Neural crest cell (in vitro differentiated cells): ENCODE results near the gene DIP2C. TPM values are rescaled to one million over a fixed set of nuclear protein-coding genes. Genes with fewer than 3 reads are reported as not detected.
"Not testable (repeated sequence)": the region's sequence is repeated elsewhere in the genome, so short reads cannot be mapped to it uniquely, and the experiment has no call there.

Experiments
- DNase-seq: peaks from one replicate; pipeline ENCODE4 v3.0.0; 2021; ENCODE audit warnings: low read depth, mixed read lengths, low spot score
- H3K27ac Mint-ChIP-seq: one replicate; pipeline ENCODE4 v1.8.0; 2021; ENCODE audit warnings: mild to moderate bottlenecking, mixed read lengths; ENCODE audit not compliant: unreplicated experiment
- H3K27me3 Mint-ChIP-seq: 2 replicates; pipeline ENCODE4 v1.8.0; 2021; ENCODE audit warnings: low read depth, mild to moderate bottlenecking, mixed read lengths
- H3K36me3 Mint-ChIP-seq: 2 replicates; pipeline ENCODE4 v1.8.0; 2021; ENCODE audit warnings: low read depth, mild to moderate bottlenecking, mixed read lengths
- H3K4me1 Mint-ChIP-seq: 2 replicates; pipeline ENCODE4 v1.8.0; 2021; ENCODE audit warnings: mixed read lengths
- H3K4me3 Mint-ChIP-seq: one replicate; pipeline ENCODE4 v1.8.0; 2021; ENCODE audit warnings: mild to moderate bottlenecking, mixed read lengths
- H3K9me3 Mint-ChIP-seq: 2 replicates; pipeline ENCODE4 v1.8.0; 2021; ENCODE audit warnings: mixed read lengths
- CTCF ChIP-seq: fragments of 200-600 bp; sonication (generic); conservative IDR thresholded peaks from 2 replicates; pipeline ENCODE4 v1.5.0; 2021; ENCODE audit warnings: antibody characterized with exemption, mild to moderate bottlenecking
- total RNA-seq: library from RNA; stranded (reverse); gene quantifications from 2 replicates; pipeline ENCODE4 v1.2.1, GENCODE V29; 2021

DIP2C gene
- total RNA-seq, 1 donor from 2014 or later, result 21.7 TPM

DNA sequence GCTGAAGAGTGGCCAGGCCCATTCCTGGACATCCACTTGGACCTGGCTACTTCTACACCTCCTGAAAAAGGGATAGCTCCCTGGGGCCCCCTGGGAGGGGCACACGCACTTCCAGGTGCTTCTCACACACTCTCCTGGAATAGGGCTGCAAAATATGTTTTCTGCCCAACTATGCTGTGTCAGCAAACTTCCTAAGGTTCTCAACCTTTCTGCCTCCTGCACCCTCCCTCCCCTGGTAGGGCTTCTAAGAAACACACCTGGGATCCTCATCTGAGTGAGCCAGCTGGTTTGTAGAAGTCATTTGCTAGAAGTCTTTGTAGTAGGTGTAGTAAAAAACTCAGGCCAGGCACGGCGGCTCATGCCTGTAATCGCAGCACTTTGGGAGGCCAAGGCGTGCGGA is 417.7 kb downstream of the DIP2C start:
- H3K4me3 Mint-ChIP-seq, result no peak overlapping the region
- H3K9me3 Mint-ChIP-seq, result no peaks in the 10 kb centered on the region
- peaks cover 7% of the 10 kb centered on the region for H3K4me1 Mint-ChIP-seq
- peak overlapping the region; percentile 19 for H3K27ac Mint-ChIP-seq
- no peaks in the 10 kb centered on the region for H3K36me3 Mint-ChIP-seq
- H3K27me3 Mint-ChIP-seq, result no peaks in the 10 kb centered on the region
- no peak for TF ChIP-seq CTCF
- no peak for DNase-seq

GRCh38 chr10:271201-271600 is 418.3 kb downstream of the DIP2C start:
- Mint-ChIP-seq H3K4me3 (no peak overlapping the region), H3K9me3 (no peaks in the 10 kb centered on the region), H3K27me3 (no peaks in the 10 kb centered on the region), H3K36me3 (no peaks in the 10 kb centered on the region), H3K27ac (no peak overlapping the region), H3K4me1 (peaks cover 7% of the 10 kb centered on the region)
- no peak for DNase-seq
- TF ChIP-seq CTCF, result no peak

DNA sequence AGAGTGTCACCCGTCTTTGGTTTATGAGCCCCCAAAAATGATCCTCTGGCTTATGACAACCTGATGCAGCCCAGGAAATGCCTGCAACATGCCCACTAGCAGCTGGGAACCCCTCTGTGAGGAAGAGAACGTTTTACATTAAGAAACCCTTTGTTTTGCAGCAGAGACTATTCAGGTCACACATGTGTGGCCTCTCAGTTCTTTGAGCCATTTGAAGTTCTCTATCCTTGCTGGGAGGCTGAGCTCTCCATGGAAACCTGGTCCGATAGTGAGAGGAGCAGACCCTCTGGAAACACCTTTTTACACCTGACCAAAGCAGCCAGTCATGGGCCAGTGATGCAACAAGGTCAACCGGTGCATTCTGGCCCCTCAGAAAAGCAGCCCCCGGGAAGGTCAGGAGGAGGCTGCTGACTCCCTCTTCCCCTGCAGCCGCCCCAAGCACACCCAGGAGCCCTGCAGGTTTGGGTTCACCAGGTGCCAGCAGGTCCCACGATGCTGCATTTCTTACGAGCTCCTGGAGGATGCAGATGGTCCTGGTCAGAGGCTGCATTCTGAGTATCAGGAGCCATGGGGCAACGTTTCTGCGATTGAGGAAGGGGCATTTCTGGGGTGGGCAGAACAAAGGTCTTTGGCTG is 419.9 kb downstream of the DIP2C start:
- no peak overlapping the region for H3K4me3 Mint-ChIP-seq
- no peaks in the 10 kb centered on the region for H3K27me3 Mint-ChIP-seq
- peaks cover 4% of the 10 kb centered on the region for H3K4me1 Mint-ChIP-seq
- no peak overlapping the region for H3K27ac Mint-ChIP-seq
- no peak for DNase-seq
- H3K36me3 Mint-ChIP-seq, result no peaks in the 10 kb centered on the region
- H3K9me3 Mint-ChIP-seq, result no peaks in the 10 kb centered on the region
- TF ChIP-seq CTCF, result no peak

GRCh38 chr10:267705-268104 is 421.8 kb downstream of the DIP2C start:
- Mint-ChIP-seq H3K27me3 (no peaks in the 10 kb centered on the region), H3K27ac (no peak overlapping the region), H3K36me3 (peaks cover 2% of the 10 kb centered on the region), H3K4me1 (peaks cover 4% of the 10 kb centered on the region), H3K9me3 (no peaks in the 10 kb centered on the region), H3K4me3 (no peak overlapping the region)
- no peak for DNase-seq
- no peak for TF ChIP-seq CTCF

DNA sequence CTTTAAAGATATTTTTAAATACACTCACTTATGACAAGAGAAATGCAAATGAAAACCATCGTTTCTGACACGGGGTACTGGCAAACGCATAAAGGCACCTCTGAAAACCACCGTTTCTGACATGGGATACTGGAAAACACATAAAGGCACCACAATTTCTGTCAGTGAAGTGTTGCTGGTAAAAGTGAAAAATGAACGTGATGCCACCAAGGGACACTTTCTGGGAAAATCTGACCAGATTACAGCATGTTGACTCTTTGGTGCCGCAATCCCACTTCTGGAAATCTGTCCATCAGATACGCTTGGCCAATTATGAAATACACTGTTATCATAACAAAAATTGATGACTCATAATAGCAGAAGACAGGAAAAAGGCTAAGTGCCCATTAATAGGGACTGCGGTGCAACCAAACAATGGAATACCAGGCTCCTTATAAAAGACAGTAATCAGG is 422.5 kb downstream of the DIP2C start:
- H3K9me3 Mint-ChIP-seq, result no peaks in the 10 kb centered on the region
- H3K4me1 Mint-ChIP-seq, result peaks cover 4% of the 10 kb centered on the region
- peaks cover 2% of the 10 kb centered on the region for H3K36me3 Mint-ChIP-seq
- H3K4me3 Mint-ChIP-seq, result no peak overlapping the region
- no peak overlapping the region for H3K27ac Mint-ChIP-seq
- DNase-seq, result no peak
- H3K27me3 Mint-ChIP-seq, result no peaks in the 10 kb centered on the region
- no peak for TF ChIP-seq CTCF

DNA sequence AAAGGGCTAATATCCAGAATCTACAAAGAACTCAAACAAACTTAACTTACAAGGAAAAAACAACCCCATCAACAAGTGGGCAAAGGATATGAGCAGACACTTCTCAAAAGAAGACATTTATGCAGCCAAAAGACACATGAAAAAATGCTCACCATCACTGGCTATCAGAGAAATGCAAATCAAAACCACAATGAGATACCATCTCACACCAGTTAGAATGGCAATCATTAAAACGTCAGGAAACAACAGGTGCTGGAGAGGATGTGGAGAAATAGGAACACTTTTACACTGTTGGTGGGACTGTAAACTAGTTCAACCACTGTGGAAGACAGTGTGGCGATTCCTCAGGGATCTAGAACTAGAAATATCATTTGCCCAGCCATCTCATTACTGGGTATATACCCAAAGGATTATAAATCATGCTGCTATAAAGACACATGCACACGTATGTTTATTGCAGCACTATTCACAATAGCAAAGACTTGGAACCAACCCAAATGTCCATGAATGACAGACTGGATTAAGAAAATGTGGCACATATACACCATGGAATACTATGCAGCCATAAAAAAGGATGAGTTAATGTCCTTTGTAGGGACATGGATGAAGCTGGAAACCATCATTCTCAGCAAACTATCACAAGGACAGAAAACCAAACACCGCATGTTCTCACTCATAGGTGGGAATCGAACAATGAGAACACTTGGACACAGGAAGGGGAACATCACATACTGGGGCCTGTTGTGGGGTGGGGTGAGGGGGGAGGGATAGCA is 423.5 kb downstream of the DIP2C start:
- not testable (repeated sequence) for H3K4me1 Mint-ChIP-seq, H3K36me3 Mint-ChIP-seq, DNase-seq, H3K27ac Mint-ChIP-seq, H3K4me3 Mint-ChIP-seq, H3K27me3 Mint-ChIP-seq, H3K9me3 Mint-ChIP-seq

DNA sequence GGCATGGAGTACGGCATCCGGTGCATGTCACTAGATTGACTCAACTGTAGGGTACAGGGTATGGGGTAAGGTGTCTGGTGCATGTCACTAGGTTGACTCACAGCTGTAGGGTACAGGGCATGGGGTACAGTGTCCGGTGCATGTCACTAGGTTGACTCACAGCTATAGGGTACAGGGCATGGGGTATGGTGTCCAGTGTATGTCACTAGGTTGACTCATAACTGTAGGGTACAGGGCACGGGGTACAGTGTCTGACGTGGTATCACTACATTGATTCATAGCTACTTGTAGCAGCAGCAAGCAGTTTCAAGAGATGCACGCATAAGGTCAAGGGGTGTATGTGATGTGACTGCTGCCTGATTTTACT is 424.4 kb downstream of the DIP2C start:
- not testable (repeated sequence) for DNase-seq, H3K27ac Mint-ChIP-seq, H3K4me1 Mint-ChIP-seq

DNA sequence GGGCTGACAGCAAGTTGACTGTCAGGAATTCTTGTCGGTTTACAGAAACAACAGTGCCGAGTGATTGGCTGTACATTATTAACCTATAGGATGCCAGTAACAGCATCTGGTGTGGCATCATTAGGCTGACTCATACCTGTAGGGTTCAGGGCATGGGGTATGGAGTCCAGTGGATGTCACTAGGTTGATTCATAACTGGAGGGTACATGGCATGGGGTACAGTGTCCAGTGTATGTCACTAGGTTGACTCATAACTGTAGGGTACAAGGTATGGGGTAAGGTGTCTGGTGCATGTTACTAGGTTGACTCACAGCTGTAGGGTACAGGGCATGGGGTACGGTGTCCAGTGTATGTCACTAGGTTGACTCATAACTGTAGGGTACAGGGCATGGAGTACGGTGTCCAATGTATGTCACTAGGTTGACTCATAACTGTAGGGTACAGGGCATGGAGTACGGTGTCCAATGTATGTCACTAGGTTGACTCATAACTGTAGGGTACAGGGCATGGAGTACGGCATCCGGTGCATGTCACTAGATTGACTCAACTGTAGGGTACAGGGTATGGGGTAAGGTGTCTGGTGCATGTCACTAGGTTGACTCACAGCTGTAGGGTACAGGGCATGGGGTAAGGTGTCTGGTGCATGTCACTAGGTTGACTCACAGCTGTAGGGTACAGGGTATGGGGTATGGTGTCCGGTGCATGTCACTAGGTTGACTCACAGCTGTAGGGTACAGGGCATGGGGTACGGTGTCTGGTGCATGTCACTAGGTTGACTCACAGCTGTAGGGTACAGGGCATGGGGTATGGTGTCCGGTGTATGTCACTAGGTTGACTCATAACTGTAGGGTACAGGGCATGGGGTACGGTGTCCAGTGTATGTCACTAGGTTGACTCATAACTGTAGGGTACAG is 425.1 kb downstream of the DIP2C start:
- H3K9me3 Mint-ChIP-seq, H3K27me3 Mint-ChIP-seq, H3K36me3 Mint-ChIP-seq, H3K4me1 Mint-ChIP-seq, H3K27ac Mint-ChIP-seq, H3K4me3 Mint-ChIP-seq, DNase-seq: not testable (repeated sequence)

More for the DNA sequence above, 424.4 kb downstream of the DIP2C start:
- H3K36me3 Mint-ChIP-seq, H3K27me3 Mint-ChIP-seq, H3K4me3 Mint-ChIP-seq, H3K9me3 Mint-ChIP-seq: not testable (repeated sequence)
